IPS-NIHi11 (cell line): ENCODE data around the gene CHST11.

Experiments used
- DNase-seq: peaks from one replicate; pipeline ENCODE4 v3.0.0; 2012; ENCODE audit warnings: mixed read lengths, low spot score

CHST11 gene

GRCh38 chr12:104456417-104456949 lies at the start of gene CHST11:
Gene CHST11, plus strand, starts transcription at chr12:104456948.
- peak; percentile 99 for DNase-seq

DNA sequence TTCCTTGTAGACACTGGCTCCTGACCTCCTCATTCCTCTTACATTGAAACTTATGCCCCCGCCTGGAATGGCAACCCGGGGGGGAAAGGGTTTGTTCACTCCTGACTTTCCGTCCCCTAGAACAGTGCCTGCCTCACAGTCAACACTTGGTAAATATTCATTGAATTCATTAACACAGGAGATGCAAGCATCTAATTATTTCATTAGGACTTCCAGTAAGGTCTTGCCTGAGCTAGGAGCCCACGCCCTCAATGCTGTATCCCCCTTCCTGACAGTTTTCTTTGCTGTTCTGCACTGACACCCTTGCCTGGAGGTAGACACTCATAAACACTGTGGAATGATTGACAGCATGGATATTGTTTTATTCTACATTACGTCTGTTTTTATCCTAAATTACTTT lies 49.3 kb upstream of the CHST11 start:
- DNase-seq = no peak

- DNase-seq = no peak
Observed at GRCh38 chr12:104407922-104408321, 48.8 kb upstream of the CHST11 start.

DNA sequence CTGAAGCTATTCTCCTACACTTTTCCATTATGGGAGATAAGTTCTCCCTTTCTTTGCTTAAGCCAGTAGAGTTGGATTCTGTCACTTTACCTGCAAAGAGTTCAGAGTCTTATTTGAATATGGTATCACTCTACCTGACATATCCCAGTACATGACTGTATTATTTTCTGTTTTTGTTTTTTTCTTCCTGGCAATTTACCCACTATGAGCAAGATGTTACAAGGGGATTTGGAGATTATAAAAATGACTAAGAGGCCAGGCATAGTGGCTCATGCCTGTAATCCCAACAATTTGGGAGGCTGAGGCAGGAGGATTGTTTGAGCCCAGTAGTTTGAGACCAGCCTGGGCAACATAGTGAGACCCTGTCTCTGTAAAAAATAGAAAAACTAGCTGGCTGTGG lies 46.4 kb upstream of the CHST11 start:
- no peak for DNase-seq

DNA sequence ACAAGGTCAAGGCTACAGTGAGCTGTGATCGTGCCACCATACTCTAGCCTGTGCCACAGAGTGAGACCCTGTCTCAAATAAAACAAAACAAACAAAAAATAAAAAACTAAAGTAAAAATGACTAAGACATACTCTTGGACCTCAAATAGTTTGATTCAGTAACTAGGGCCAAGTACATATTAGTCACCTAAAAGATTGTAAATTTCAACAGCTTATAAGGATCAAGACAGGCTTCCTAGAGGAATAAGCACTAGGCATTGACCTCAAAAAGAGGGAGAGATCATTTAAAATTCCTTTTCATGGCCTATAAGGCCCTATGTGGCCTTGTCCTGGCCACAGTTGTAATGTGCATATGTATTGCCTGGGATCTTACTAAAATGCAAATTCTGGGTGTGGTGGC lies 46.0 kb upstream of the CHST11 start:
- DNase-seq = no peak

GRCh38 chr12:104411826-104412641 lies 44.7 kb upstream of the CHST11 start:
- no peak for DNase-seq

GRCh38 chr12:104412681-104413080 lies 44.1 kb upstream of the CHST11 start:
- DNase-seq = no peak

GRCh38 chr12:104413330-104413729 lies 43.4 kb upstream of the CHST11 start:
- DNase-seq = no peak

DNA sequence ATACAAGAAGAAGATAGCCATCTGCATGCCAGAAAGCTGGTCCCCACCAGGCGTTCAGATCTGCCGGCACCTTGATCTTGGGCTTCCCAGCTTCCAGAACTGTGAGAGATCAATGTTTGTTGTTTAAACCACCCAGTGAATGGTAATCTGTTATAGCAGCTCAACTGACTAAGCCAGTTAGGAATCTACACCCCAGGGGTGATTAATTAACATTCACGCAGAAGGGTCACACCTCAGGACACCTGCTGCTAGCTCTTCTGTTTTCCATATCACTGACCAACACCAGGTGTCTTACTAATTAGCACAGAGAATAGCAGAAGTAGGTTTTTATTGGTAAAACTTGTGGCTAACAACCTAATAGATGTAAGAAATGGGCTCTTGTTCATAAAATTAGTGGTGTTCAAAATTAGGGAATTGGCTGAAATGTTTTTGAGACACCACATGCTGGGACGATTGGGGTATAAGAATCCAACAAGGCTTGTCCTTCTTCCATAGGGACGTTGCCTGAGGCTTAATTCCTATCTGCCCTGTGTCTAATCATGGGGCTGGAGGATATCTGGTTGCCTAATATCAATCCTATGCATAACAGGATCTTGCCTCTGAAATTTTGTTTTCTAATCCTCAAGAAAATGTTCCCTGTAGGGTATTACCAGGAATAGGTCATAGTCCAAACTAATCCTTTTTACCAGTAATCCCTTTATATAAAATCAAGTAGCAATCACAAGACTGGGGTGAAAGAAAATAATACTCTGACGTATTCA lies 42.0 kb upstream of the CHST11 start:
- peak; percentile 67 for DNase-seq

GRCh38 chr12:104415342-104415980 lies 41.3 kb upstream of the CHST11 start:
- no peak for DNase-seq

- no peak for DNase-seq
Observed at GRCh38 chr12:104416136-104416535, 40.6 kb upstream of the CHST11 start.

- DNase-seq = peak; percentile 16
Observed at GRCh38 chr12:104416585-104416984, 40.2 kb upstream of the CHST11 start.

DNA sequence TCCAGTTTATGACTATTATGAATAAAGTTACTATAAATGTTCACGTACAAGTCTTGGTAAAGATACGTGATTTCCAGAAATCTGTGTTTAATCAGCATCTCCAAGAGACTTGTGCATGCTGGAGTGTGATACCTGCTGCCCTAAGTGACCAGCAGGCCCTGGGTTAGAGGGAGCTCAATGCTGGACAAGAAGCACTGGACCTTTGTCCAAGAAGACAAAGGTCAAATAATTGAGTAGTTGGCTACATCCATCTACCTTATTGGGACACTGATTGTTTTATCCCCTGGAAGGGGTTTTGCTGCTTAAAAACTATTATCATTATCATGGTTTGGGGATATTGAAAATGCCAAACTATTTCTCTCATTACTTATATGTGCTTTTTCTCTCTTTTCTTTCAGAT lies 37.0 kb upstream of the CHST11 start:
- no peak for DNase-seq

DNA sequence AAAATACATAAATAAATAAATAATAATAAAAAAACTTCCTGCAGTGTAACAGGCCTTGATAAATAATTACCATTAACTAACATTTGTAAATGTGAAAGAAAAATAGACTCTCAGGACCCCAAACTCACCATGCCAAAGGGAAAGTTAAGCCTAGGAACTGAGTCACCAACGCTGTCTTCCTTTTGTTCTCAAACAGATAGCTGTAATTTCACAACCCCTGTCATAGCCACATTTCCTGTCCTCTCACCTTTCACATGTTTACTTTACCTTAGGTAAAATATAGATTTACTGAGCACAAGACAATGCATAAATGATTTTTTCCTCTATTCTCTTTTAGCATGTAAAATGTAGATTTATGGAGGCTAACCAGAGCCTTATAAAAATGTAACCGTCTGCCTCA lies 35.9 kb upstream of the CHST11 start:
- DNase-seq = no peak

- no peak for DNase-seq
Observed at GRCh38 chr12:104421343-104421742, 35.4 kb upstream of the CHST11 start.

DNA sequence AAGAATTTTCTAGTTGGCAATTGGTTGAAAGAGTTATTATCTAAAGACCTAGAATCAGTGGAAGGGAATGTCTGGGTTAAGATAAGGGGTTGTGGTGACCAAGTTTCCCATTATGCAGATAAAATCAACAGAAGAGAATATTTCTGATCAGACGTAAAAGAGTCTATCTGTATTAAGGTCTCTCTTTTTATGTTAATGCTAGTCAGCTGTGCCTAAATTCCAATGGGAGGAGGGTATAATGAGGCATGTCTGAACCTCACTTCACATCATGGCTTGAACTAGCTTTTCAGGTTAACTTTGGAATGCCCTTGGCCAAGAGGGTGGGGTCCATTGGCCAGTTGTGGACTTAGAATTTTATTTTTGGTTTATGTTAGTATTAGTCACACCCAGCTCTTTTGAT lies 34.3 kb upstream of the CHST11 start:
- no peak for DNase-seq

GRCh38 chr12:104423273-104423672 lies 33.5 kb upstream of the CHST11 start:
- no peak for DNase-seq

DNA sequence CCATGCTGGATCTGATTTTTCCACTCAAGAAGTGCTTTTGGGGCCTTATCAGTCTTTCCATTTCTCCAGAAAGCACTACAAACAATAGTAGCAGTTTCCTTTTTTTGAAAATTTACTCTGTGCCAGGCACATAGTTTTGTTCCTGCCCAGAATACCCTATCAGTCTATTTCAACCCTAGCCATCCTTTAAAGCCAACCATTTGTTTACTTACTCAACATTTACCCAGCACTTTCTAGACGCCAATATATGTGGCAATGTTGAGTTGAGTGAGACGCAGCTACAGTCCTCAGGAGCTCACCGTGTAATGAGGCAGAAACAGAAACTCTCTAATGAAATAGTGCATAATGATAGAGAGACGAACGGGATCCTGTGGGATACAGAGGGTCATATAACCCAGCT lies 32.9 kb upstream of the CHST11 start:
- no peak for DNase-seq

- DNase-seq = no peak
Observed at GRCh38 chr12:104424955-104425354, 31.8 kb upstream of the CHST11 start.

DNA sequence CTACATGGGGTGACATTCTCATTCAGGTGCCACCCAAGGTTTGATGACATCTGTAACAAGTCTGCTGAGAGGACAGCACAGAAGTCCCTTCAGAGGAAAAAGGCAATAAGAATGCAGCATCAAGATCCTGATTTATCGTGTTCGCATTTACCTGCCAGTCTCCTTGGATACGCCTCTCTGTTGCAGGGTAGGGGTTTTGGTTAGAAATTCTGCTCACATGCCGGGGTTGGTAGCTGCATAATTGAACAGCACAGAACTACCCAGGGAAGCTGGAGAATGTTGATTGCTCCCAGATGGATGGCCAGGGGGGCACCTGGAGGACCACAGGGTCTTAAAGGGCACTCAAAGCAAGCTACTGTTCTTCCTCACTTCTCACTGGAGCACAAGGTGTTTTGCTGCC lies 31.1 kb upstream of the CHST11 start:
- DNase-seq = no peak

- no peak for DNase-seq
Observed at GRCh38 chr12:104426926-104427546, 29.7 kb upstream of the CHST11 start.

- DNase-seq = no peak
Observed at GRCh38 chr12:104427547-104427938, 29.2 kb upstream of the CHST11 start.
